HCT116 (cell line): ENCODE measurements around the gene ORM1. TPM values are rescaled to one million over a fixed set of nuclear protein-coding genes. Genes with fewer than 3 reads are reported as not detected.

Experiments used
- ATAC-seq: fragments of 200-7000 bp; cut with Tn5 transposase; 2 replicates; pipeline ENCODE4 v1.9.1; 2020; ENCODE audit warnings: mild to moderate bottlenecking, moderate library complexity
- BruUV-seq: library from RNA; stranded (reverse); fragments of 400-500 nt; replicated peaks from 2 replicates; lab custom pipeline; 2021; lab: Mats Ljungman, UMichigan
- CTCF ChIA-PET: fragments of 300-600 bp; sonication (Branson Sonifier 250); formaldehyde crosslinking; loops from one replicate; lab custom pipeline; 2021; ENCODE audit warnings: antibody characterized with exemption; lab: Charles Lee
- POLR2A ChIA-PET: fragments of 300-600, 350-600 bp; sonication (Branson Sonifier 250); formaldehyde crosslinking; loops from one replicate; lab custom pipeline; 2021; ENCODE audit warnings: antibody characterized with exemption; lab: Charles Lee
- RAD21 ChIA-PET, 2 experiments: fragments of 300-600 bp; sonication (Branson Sonifier 250); formaldehyde crosslinking; loops; one replicate each; lab custom pipeline; 2023; ENCODE audit warnings: low total read pairs in 2 of 2; ENCODE audit not compliant: uncharacterized antibody in 2 of 2, unreplicated experiment in 2 of 2, low non-redundant PET in 1 of 2; lab: Charles Lee
- DNase-seq: peaks from one replicate; pipeline ENCODE4 v3.0.0-alpha.2; 2010; ENCODE audit warnings: low read depth, low spot score
- H2AFZ ChIP-seq: fragments of 200-600 bp; shearing (Covaris generic), sonication (generic); 2 replicates; pipeline ENCODE4 v1.6.1; 2017; ENCODE audit warnings: low read depth, mixed run types, mixed read lengths, antibody characterized with exemption, low read length; ENCODE audit not compliant: poor library complexity, severe bottlenecking
- H3K27ac ChIP-seq: 2 replicates; pipeline ENCODE4 v1.5.1; 2012; ENCODE audit warnings: low read depth, low read length
- H3K27me3 ChIP-seq: fragments of 200-600 bp; sonication (generic); 2 replicates; pipeline ENCODE4 v1.6.1; 2016; ENCODE audit warnings: mixed run types, low read length, mixed read lengths; ENCODE audit not compliant: insufficient read depth
- H3K36me3 ChIP-seq, 2 experiments: fragments of 200-500 bp in 1 of 2; fragments of 200-600 bp in 1 of 2; sonication (Bioruptor generic) in 1 of 2; sonication (generic) in 1 of 2; 2 replicates each; pipeline versions ENCODE4 v1.5.1 to v1.6.1; 2014 to 2016; ENCODE audit warnings: low read length in 2 of 2, inconsistent platforms in 1 of 2, mixed read lengths in 1 of 2, mixed run types in 1 of 2; ENCODE audit not compliant: insufficient read depth in 2 of 2, control insufficient read depth in 1 of 2
- H3K4me1 ChIP-seq, 2 experiments: fragments of 200-600 bp in 1 of 2; sonication (generic) in 1 of 2; 2 replicates each; pipeline versions ENCODE4 v1.5.1 to v1.6.1; 2012 to 2017; ENCODE audit warnings: low read length in 2 of 2, inconsistent platforms in 1 of 2, mild to moderate bottlenecking in 1 of 2, mixed read lengths in 1 of 2, mixed run types in 1 of 2, moderate library complexity in 1 of 2; ENCODE audit not compliant: insufficient read depth in 2 of 2, control insufficient read depth in 1 of 2
- H3K4me2 ChIP-seq: fragments of 200-600 bp; sonication (generic); 2 replicates; pipeline ENCODE4 v1.6.1; 2017; ENCODE audit warnings: mixed run types, low read length, mixed read lengths
- H3K4me3 ChIP-seq, 2 experiments: fragments of 200-600 bp in 1 of 2; sonication (generic) in 1 of 2; replicated peaks in 1 of 2; 2 replicates each; pipeline ENCODE4 v1.5.1; 2011 to 2016; ENCODE audit warnings: low read length in 2 of 2, control low read depth in 1 of 2, low read depth in 1 of 2, mild to moderate bottlenecking in 1 of 2, mixed read lengths in 1 of 2, mixed run types in 1 of 2
- H3K79me2 ChIP-seq: fragments of 200-600 bp; sonication (generic); 2 replicates; pipeline ENCODE4 v1.6.1; 2017; ENCODE audit warnings: mild to moderate bottlenecking, mixed run types, low read length, moderate library complexity, mixed read lengths; ENCODE audit not compliant: insufficient read depth
- H3K9ac ChIP-seq: fragments of 200-600 bp; sonication (generic); 2 replicates; pipeline ENCODE4 v1.6.1; 2016; ENCODE audit warnings: low read length, mixed read lengths
- H3K9me2 ChIP-seq: fragments of 200-600 bp; sonication (generic), shearing (Covaris generic); 2 replicates; pipeline ENCODE4 v1.6.1; 2017; ENCODE audit warnings: mixed run types, mild to moderate bottlenecking, moderate library complexity; ENCODE audit not compliant: insufficient read depth
- H3K9me3 ChIP-seq, 2 experiments: fragments of 200-500 bp in 1 of 2; fragments of 200-600 bp in 1 of 2; sonication (Bioruptor generic) in 1 of 2; sonication (generic) in 1 of 2; 2 replicates each; pipeline ENCODE4 v1.6.1; 2014 to 2017; ENCODE audit warnings: low read length in 2 of 2, mixed read lengths in 2 of 2, inconsistent platforms in 1 of 2, low read depth in 1 of 2, mild to moderate bottlenecking in 1 of 2, mixed run types in 1 of 2, moderate library complexity in 1 of 2; ENCODE audit not compliant: control insufficient read depth in 1 of 2, insufficient read depth in 1 of 2
- H4K20me1 ChIP-seq: fragments of 200-600 bp; sonication (generic), shearing (Covaris generic); 2 replicates; pipeline ENCODE4 v1.6.1; 2017; ENCODE audit warnings: mixed run types, mild to moderate bottlenecking, moderate library complexity; ENCODE audit not compliant: insufficient read depth
- CTCF ChIP-seq, 3 experiments: fragments of 200-600 bp in 1 of 3; sonication (generic) in 1 of 3; IDR thresholded peaks in 2 of 3; conservative IDR thresholded peaks in 1 of 3; 2 replicates each; pipeline ENCODE4 v1.5.1; 2012 to 2017; ENCODE audit warnings: low read depth in 2 of 3, low read length in 2 of 3, antibody characterized with exemption in 1 of 3, borderline replicate concordance in 1 of 3, control low read depth in 1 of 3, mild to moderate bottlenecking in 1 of 3, mixed read lengths in 1 of 3, mixed run types in 1 of 3, moderate library complexity in 1 of 3; ENCODE audit not compliant: insufficient read depth in 1 of 3
- EGR1 ChIP-seq: IDR thresholded peaks from 2 replicates; pipeline ENCODE4 v1.6.1; 2012; ENCODE audit warnings: low read depth
- EZH2 ChIP-seq: fragments of 200-600 bp; sonication (generic); IDR thresholded peaks from 2 replicates; pipeline ENCODE4 v1.6.1; 2017; ENCODE audit warnings: antibody characterized with exemption, mixed run types
- EZH2phosphoT487 ChIP-seq: fragments of 200-600 bp; IDR thresholded peaks from 2 replicates; pipeline ENCODE4 v1.6.1; 2018; ENCODE audit warnings: antibody characterized with exemption, borderline replicate concordance
- MAX ChIP-seq: IDR thresholded peaks from 2 replicates; pipeline ENCODE4 v1.6.1; 2012
- POLR2A ChIP-seq: IDR thresholded peaks from 2 replicates; pipeline ENCODE4 v1.7.0; 2011; ENCODE audit warnings: borderline replicate concordance; ENCODE audit not compliant: insufficient read depth, insufficient read length; ENCODE audit errors: extremely low read depth
- POLR2AphosphoS5 ChIP-seq: IDR thresholded peaks from 2 replicates; pipeline ENCODE4 v1.6.1; 2011; ENCODE audit warnings: mild to moderate bottlenecking, low read depth, low read length, moderate library complexity
- REST ChIP-seq: IDR thresholded peaks from 2 replicates; pipeline ENCODE4 v1.6.1; 2012; ENCODE audit warnings: low read depth
- SP1 ChIP-seq: IDR thresholded peaks from 2 replicates; pipeline ENCODE4 v1.6.1; 2012; ENCODE audit warnings: low read depth
- SRF ChIP-seq: IDR thresholded peaks from 2 replicates; pipeline ENCODE4 v1.6.1; 2012; ENCODE audit warnings: low read depth
- TCF7L2 ChIP-seq: IDR thresholded peaks from 2 replicates; pipeline ENCODE4 v1.7.0; 2011; ENCODE audit warnings: borderline replicate concordance, inconsistent platforms; ENCODE audit not compliant: insufficient read depth, insufficient read length; ENCODE audit errors: extremely low read depth
- ZBTB33 ChIP-seq: IDR thresholded peaks from 2 replicates; pipeline ENCODE4 v1.6.1; 2011; ENCODE audit warnings: mild to moderate bottlenecking, low read length, moderate library complexity; ENCODE audit not compliant: insufficient replicate concordance; ENCODE audit errors: extremely low read depth
- ZFX ChIP-seq: fragments of 450-650 bp; IDR thresholded peaks from 2 replicates; pipeline ENCODE4 v1.6.1; 2017
- ZNF274 ChIP-seq: fragments of 200-500 bp; sonication (Bioruptor generic); IDR thresholded peaks from 2 replicates; pipeline ENCODE4 v1.6.1; 2014; ENCODE audit warnings: mild to moderate bottlenecking, low read depth, low read length, inconsistent platforms
- intact Hi-C: fragments of 100-400 bp; cut with micrococcal nuclease; formaldehyde crosslinking; loops from 2 replicates; pipeline ENCODE4 v1.10.0; 2022
- total RNA-seq: library from RNA; stranded (reverse); gene quantifications from one replicate; pipeline ENCODE4 v1.2.1, GENCODE V29; 2021; ENCODE audit not compliant: unreplicated experiment

ORM1 gene
- total RNA-seq, 1 experiment from 2014 or later: 5.6 TPM

- H3K36me3 ChIP-seq: no peaks in the 10 kb centered on the region
- H3K27me3 ChIP-seq: no peaks in the 10 kb centered on the region
- no peaks in the 10 kb centered on the region for H4K20me1 ChIP-seq
- no peak overlapping the region for H3K4me3 ChIP-seq
- TF ChIP-seq EZH2 (no peak), SRF (no peak), MAX (no peak), EGR1 (no peak), POLR2AphosphoS5 (no peak), ZNF274 (no peak), TCF7L2 (no peak), CTCF (IDR thresholded peaks at IDR 0.05 in 2 of 3, conservative IDR thresholded peaks at IDR 0.05 in 1 of 3; ENCODE audit: borderline replicate concordance in 1 of 3, insufficient read depth in 1 of 3, low read depth in 2 of 3, low read length in 2 of 3) (no peak), EZH2phosphoT487 (no peak), ZBTB33 (no peak), REST (no peak), SP1 (no peak), ZFX (no peak), POLR2A (no peak)
- ChIA-PET RAD21 (no interaction called here), CTCF (no interaction called here), POLR2A (no interaction called here)
- ATAC-seq (no peak), DNase-seq (no peak)
- no peaks in the 10 kb centered on the region for H3K9me3 ChIP-seq
- intact Hi-C loops: no loop called here
- H3K27ac ChIP-seq: no peak overlapping the region
- no peak overlapping the region for H3K4me2 ChIP-seq
- H2AFZ ChIP-seq: no peak overlapping the region
- no TSS peak for BruUV-seq
- H3K9me2 ChIP-seq: no peaks in the 10 kb centered on the region
- H3K9ac ChIP-seq: no peak overlapping the region
- H3K79me2 ChIP-seq: no peaks in the 10 kb centered on the region
- peaks cover 13 to 14% of the 10 kb centered on the region in 2 experiments for H3K4me1 ChIP-seq
These were observed 39.3 kb upstream of the ORM1 start for GRCh38 chr9:114283551-114284111.
